ENCODE measurements around the gene PRLH. TPM values are rescaled to one million over a fixed set of nuclear protein-coding genes. Genes with fewer than 3 reads are reported as not detected.

PRLH gene, protein sequence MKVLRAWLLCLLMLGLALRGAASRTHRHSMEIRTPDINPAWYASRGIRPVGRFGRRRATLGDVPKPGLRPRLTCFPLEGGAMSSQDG
- total RNA-seq: not detected

GRCh38 chr2:237566401-237567235, at the start of gene PRLH:
Gene PRLH (plus strand): TSS chr2:237566574. CDS start chr2:237566574, 0 bp downstream.
- in situ Hi-C loops (cut with MboI; ENCODE audit: low pct_unique_long_range_greater_than_20kb in 2 of 9, low sequenced_read_pairs in 9 of 9, unreplicated experiment in 9 of 9): loop anchor here in 1 of 9 experiments (25.0 kb wide), 1 partner anchor 454 kb away; no protein-coding TSS in a partner anchor
- no peak for ATAC-seq (replicated peaks in 6 of 8)
- Histone ChIP-seq H3K27ac (no peak within 1 kb of the TSS), H3K4me1 (replicated peaks in 1 of 2) (no peaks in the 10 kb centered on the region), H3K4me3 (no peak within 1 kb of the TSS)
- 20 to 90% (median 75%) methylated on average over 1 to 6 of the region's 32 CpGs; no CpG with 5 or more reads in 6 of the 10 experiments for WGBS, 10 experiments

GRCh38 chr2:237517163-237517562, 49.2 kb upstream of the PRLH start:
- peaks cover 0 to 15% of the 10 kb centered on the region in 2 donors for H3K4me1 ChIP-seq (replicated peaks in 1 of 2)
- H3K4me3 ChIP-seq: no peak overlapping the region
- no peak for ATAC-seq (replicated peaks in 6 of 8)
- H3K27ac ChIP-seq: no peak overlapping the region
- in situ Hi-C loops (cut with MboI; ENCODE audit: low pct_unique_long_range_greater_than_20kb in 2 of 9, low sequenced_read_pairs in 9 of 9, unreplicated experiment in 9 of 9): loop anchor here in 1 of 9 experiments (25.0 kb wide), 1 partner anchor 220 kb away; no protein-coding TSS in a partner anchor
- 44 to 94% (median 62%) methylated on average over 1 to 4 of the region's 4 CpGs; no CpG with 5 or more reads in 1 of the 10 experiments for WGBS, 10 experiments

GRCh38 chr2:237517990-237518389, 48.4 kb upstream of the PRLH start:
- ATAC-seq (replicated peaks in 6 of 8): no peak
- Histone ChIP-seq H3K4me3 (no peak overlapping the region), H3K4me1 (replicated peaks in 1 of 2) (peaks cover 0 to 14% of the 10 kb centered on the region in 2 donors), H3K27ac (no peak overlapping the region)
- 36 to 67% (median 58%) methylated on average over 1 of the region's 1 CpG; no CpG with 5 or more reads in 6 of the 10 experiments for WGBS, 10 experiments
- in situ Hi-C loops (cut with MboI; ENCODE audit: low pct_unique_long_range_greater_than_20kb in 2 of 9, low sequenced_read_pairs in 9 of 9, unreplicated experiment in 9 of 9): loop anchor here in 1 of 9 experiments (25.0 kb wide), 1 partner anchor 219 kb away; no protein-coding TSS in a partner anchor

DNA sequence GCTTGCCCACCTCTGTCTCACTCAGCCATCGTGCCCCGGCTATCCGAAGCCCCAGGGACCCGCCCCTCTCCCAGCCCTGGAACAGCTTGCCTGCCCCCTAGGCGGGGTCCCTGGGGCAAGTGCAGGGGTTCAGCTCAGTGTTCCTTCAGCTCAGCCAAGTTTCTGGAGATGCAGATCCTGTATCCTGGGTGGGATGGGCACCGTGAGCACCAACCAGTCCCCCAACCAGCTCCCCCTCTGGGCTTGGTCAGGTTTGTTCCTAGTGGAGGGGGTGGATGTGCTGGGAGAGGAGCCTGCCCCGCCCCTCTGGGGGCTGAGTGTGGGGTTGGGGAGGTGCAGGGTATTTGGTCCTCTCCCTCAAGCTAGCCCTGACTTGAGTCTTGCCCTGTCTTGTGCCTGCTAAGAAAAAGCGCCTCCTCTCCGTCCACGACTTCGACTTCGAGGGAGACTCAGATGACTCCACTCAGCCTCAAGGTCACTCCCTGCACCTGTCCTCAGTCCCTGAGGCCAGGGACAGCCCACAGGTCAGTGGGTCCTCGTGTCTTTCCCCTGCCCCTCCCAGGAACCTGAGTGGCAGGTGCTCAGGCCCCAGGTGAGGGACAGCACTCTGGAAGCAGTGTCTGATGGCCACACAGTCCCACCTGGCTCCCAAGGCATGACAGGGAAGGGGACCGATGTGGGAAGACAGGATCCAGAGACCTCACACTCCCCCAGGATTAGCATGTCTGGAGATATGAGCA, 46.7 kb upstream of the PRLH start:
- H3K27ac ChIP-seq: no peak overlapping the region
- no peak overlapping the region for H3K4me3 ChIP-seq
- in situ Hi-C loops (cut with MboI; ENCODE audit: low pct_unique_long_range_greater_than_20kb in 2 of 9, low sequenced_read_pairs in 9 of 9, unreplicated experiment in 9 of 9): loop anchor here in 1 of 9 experiments (25.0 kb wide), 1 partner anchor 218 kb away; no protein-coding TSS in a partner anchor
- WGBS, 10 experiments: 0 to 97% (median 51%) methylated on average over 1 to 7 of the region's 14 CpGs; no CpG with 5 or more reads in 5 of the 10 experiments
- ATAC-seq (replicated peaks in 6 of 8): no peak
- peaks cover 0 to 5% of the 10 kb centered on the region in 2 donors for H3K4me1 ChIP-seq (replicated peaks in 1 of 2)

DNA sequence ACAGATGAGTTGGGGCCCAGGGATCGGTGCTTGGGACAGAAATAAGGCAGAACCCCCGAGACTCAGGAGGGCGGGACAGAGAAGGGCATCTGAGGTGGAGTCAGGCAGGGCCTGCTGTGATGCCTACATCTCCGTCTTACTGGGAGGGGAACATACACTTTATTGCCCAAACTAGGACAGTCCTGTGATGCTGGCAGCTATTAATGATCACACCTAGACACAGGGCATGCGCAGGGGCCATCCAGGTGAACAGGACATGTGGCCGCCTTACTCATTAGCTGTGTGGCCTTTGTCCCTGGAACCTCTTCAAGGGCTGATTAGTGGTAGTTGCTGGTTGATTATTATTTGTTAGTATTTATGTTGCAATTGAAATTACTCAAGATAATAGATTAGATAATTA, 46.1 kb upstream of the PRLH start:
- Histone ChIP-seq H3K4me1 (replicated peaks in 1 of 2) (no peaks in the 10 kb centered on the region), H3K4me3 (no peak overlapping the region), H3K27ac (no peak overlapping the region)
- in situ Hi-C loops (cut with MboI; ENCODE audit: low pct_unique_long_range_greater_than_20kb in 2 of 9, low sequenced_read_pairs in 9 of 9, unreplicated experiment in 9 of 9): loop anchor here in 1 of 9 experiments (25.0 kb wide), 1 partner anchor 217 kb away; no protein-coding TSS in a partner anchor
- 70 to 100% (median 80%) methylated on average over 1 to 3 of the region's 6 CpGs; no CpG with 5 or more reads in 3 of the 10 experiments for WGBS, 10 experiments
- no peak for ATAC-seq (replicated peaks in 6 of 8)

DNA sequence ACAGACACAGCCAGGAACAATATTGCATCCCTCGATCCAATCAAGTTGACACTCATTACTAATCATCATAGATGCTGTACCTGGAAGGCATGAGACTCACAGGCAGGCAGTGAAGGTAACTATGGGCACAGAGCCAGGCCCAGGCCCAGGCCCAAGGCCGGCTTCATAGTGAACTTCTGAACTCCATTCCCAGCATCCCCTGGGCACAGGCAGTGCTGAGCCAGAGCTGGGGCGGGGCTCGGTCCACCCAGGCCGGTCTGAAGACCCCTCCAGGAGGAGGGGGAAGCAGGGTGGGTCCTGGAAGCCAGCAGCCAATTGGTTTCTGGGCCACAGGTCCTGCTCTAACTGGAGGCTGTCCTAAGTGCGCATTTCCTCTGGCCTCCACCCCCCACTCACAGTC, 41.7 kb upstream of the PRLH start:
- no peaks in the 10 kb centered on the region for H3K4me1 ChIP-seq (replicated peaks in 1 of 2)
- in situ Hi-C loops (cut with MboI; ENCODE audit: low pct_unique_long_range_greater_than_20kb in 2 of 9, low sequenced_read_pairs in 9 of 9, unreplicated experiment in 9 of 9): loop anchor here in 1 of 9 experiments (25.0 kb wide), 1 partner anchor 213 kb away; no protein-coding TSS in a partner anchor
- 40 to 77% (median 66%) methylated on average over 1 to 3 of the region's 6 CpGs; no CpG with 5 or more reads in 7 of the 10 experiments for WGBS, 10 experiments
- no peak for ATAC-seq (replicated peaks in 6 of 8)
- H3K27ac ChIP-seq: no peak overlapping the region
- H3K4me3 ChIP-seq: no peak overlapping the region

GRCh38 chr2:237525559-237526157, 40.7 kb upstream of the PRLH start:
- no peak for ATAC-seq (replicated peaks in 6 of 8)
- 0 to 100% (median 90%) methylated on average over 1 to 5 of the region's 17 CpGs; no CpG with 5 or more reads in 3 of the 10 experiments for WGBS, 10 experiments
- H3K4me3 ChIP-seq: no peak overlapping the region
- no peaks in the 10 kb centered on the region for H3K4me1 ChIP-seq (replicated peaks in 1 of 2)
- in situ Hi-C loops (cut with MboI; ENCODE audit: low pct_unique_long_range_greater_than_20kb in 2 of 9, low sequenced_read_pairs in 9 of 9, unreplicated experiment in 9 of 9): no loop called here
- H3K27ac ChIP-seq: no peak overlapping the region

DNA sequence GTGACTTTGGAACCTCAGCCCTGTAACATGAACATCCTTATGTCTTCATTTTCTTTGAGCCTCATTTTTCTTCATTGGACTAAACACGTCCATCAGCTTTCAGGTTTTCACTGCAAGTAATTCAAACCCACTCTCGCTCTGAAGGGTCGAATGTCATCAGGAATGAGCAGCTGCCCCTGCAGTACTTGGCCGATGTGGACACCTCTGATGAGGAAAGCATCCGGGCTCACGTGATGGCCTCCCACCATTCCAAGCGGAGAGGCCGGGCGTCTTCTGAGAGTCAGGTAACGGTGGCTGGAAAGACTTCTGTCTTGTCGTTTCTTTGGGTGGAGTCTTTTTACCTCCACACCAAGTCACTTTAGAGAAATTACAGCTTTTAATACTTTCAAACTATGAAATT, 39.1 kb upstream of the PRLH start:
- peaks cover 2 to 4% of the 10 kb centered on the region in 2 donors for H3K4me1 ChIP-seq (replicated peaks in 1 of 2)
- no peak overlapping the region for H3K27ac ChIP-seq
- no peak for ATAC-seq (replicated peaks in 6 of 8)
- H3K4me3 ChIP-seq: no peak overlapping the region
- 83 to 100% (median 90%) methylated on average over 1 to 9 of the region's 11 CpGs; no CpG with 5 or more reads in 5 of the 10 experiments for WGBS, 10 experiments
- in situ Hi-C loops (cut with MboI; ENCODE audit: low pct_unique_long_range_greater_than_20kb in 2 of 9, low sequenced_read_pairs in 9 of 9, unreplicated experiment in 9 of 9): no loop called here

DNA sequence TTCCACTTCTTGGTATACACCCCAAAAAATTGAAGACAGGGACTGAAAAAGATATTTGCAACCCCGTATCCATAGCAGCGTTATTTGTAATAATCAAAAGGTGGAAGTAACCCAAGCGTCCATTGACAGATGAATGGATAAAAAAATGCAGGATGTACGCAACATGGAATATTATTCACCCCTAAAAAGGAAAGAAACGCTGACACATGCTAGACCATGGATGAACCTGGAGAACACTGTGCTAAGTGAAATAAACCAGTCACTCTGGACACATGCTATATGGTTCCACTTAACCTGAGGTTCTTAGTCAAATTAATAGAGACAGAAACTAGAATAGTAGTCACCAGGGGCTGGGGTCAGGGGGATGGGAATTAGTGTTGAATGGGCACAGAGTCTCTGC, 38.6 kb upstream of the PRLH start:
- Histone ChIP-seq H3K27ac (no peak overlapping the region), H3K4me1 (replicated peaks in 1 of 2) (peaks cover 5 to 7% of the 10 kb centered on the region in 2 donors), H3K4me3 (no peak overlapping the region)
- no peak for ATAC-seq (replicated peaks in 6 of 8)
- WGBS, 10 experiments: 82 to 100% (median 92%) methylated on average over 3 to 5 of the region's 5 CpGs
- in situ Hi-C loops (cut with MboI; ENCODE audit: low pct_unique_long_range_greater_than_20kb in 2 of 9, low sequenced_read_pairs in 9 of 9, unreplicated experiment in 9 of 9): no loop called here

GRCh38 chr2:237529452-237530402, 36.6 kb upstream of the PRLH start:
- WGBS, 10 experiments: 65 to 100% (median 88%) methylated on average over 2 to 9 of the region's 19 CpGs; no CpG with 5 or more reads in 2 of the 10 experiments

DNA sequence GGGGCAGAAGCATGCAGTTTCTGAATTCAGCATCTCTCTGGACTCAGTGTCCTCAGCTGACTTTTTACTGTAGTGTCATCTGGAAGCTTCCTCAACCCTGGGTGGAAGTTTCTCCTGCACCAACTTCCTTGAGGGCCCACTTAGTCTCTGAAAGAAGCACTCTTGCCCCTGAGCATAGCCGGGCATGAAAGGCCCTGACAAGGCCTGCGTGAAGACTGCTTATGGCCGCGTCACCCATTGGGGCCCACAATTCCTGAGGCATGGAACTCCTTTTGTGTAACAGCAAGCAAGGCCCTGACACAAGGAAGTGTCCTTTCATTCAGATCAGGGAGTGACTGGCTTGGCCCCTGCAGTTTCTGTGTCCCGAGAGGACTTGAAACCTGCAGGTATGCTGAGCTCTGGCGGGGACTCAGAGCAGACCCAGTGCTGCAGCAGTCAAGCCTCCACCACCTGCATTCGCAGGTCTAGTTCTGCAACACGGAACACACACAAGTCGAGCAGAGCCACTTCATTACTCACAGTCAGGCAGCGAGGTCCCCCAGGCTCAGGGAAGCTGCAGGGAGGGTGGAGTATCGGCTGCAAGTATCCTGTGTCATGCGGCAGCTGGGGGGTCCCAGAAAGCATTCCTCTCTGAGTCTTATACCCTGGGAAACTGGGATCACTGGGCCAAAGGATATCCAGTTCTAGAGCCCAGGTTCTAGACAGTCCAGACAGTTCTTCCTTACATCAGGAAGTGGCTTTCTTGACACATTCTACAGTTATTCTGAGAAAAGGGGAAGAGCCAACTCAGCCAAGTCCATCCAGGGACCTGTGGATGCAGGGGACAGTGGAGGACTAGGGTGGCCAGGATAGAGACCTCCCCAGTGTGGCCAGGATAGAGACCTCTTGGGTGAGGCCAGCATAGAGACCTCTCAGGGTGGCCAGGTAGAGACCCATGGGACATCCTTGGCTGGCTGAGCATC, 35.6 kb upstream of the PRLH start:
- peaks cover 5 to 7% of the 10 kb centered on the region in 2 donors for H3K4me1 ChIP-seq (replicated peaks in 1 of 2)
- H3K27ac ChIP-seq: no peak overlapping the region
- no peak overlapping the region for H3K4me3 ChIP-seq
- ATAC-seq (replicated peaks in 6 of 8): no peak
- WGBS, 10 experiments: 40 to 100% (median 93%) methylated on average over 1 to 8 of the region's 12 CpGs; no CpG with 5 or more reads in 3 of the 10 experiments
- in situ Hi-C loops (cut with MboI; ENCODE audit: low pct_unique_long_range_greater_than_20kb in 2 of 9, low sequenced_read_pairs in 9 of 9, unreplicated experiment in 9 of 9): no loop called here

More at GRCh38 chr2:237529452-237530402, 36.6 kb upstream of the PRLH start:
- Histone ChIP-seq H3K4me1 (replicated peaks in 1 of 2) (peaks cover 5 to 7% of the 10 kb centered on the region in 2 donors), H3K4me3 (no peak overlapping the region), H3K27ac (no peak overlapping the region)
- in situ Hi-C loops (cut with MboI; ENCODE audit: low pct_unique_long_range_greater_than_20kb in 2 of 9, low sequenced_read_pairs in 9 of 9, unreplicated experiment in 9 of 9): no loop called here
- ATAC-seq (replicated peaks in 6 of 8): peak in 2 of 8 experiments; percentile 33 to 40
